A673 (cell line): Measurements from ENCODE around the gene PWWP2A.

Experiments used
- CTCF ChIP-seq: fragments of 300-800, 200-600 bp; sonication (generic); conservative IDR thresholded peaks from 2 replicates; pipeline ENCODE4 v1.5.1; 2017; ENCODE audit warnings: low read depth, mild to moderate bottlenecking, antibody characterized with exemption, low read length, moderate library complexity, mixed read lengths
- EZH2 ChIP-seq: fragments of 200-600 bp; sonication (generic); IDR thresholded peaks from 2 replicates; pipeline ENCODE4 v1.6.1; 2017; ENCODE audit warnings: borderline replicate concordance, low read depth, mild to moderate bottlenecking, mixed read lengths, antibody characterized with exemption, low read length; ENCODE audit not compliant: poor library complexity, severe bottlenecking

GRCh38 chr5:160082614-160083500, 36.4 kb downstream of the PWWP2A start:
- TF ChIP-seq EZH2, result no peak
- no peak for TF ChIP-seq CTCF
